ENCODE data around the gene STK10. TPM values are rescaled to one million over a fixed set of nuclear protein-coding genes. Genes with fewer than 3 reads are reported as not detected.

The STK10 gene
- total and polyA plus RNA-seq, 9 of the 15 experiments (the other 6 are each of a cell fraction or from before 2014, with no cell fraction given): 0.30 to 6.7 (median 2.4) TPM

DNA sequence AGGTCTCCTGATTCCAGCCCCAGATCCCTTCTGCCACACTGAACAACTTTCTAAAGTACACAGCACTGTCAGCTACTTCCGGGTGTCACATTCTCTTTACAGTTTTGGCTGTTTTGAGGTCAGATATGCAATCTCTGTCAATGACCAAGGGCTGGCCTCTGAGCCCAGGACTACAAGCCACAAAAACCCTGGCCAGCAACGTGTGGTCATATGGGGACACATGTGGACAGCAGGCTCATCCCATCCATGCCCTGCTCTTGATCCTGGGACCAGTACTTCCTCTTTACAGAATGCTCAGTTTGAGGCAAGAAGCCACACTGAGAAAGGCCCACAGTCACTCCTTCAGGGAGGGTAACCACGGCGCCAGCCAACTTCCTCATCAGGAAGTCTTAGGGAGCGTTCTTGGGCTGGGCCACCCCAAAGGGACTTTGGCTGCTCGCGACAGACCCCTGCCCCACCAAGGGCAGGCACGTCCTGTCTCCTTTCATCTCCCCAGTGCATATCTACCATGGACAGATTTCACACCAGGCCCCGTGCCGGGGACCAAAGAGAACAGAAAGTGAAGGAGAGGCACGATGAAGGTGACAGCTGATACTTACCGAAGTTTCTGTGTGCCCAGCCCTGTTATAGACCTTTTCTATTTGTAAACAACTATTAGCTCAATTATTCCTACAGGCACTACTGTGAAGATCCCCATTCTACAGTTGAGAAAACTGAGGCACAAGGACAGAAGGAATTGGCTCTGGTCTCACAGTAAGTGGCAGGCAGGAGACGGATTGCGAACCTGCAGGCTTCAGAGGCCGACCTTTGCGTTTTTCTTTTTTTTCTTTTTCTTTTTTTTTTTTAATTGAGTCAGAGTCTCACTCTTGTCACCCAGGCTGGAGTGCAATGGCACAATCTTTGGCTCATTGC lies 37.3 kb downstream of the STK10 start (continued):
- TF ChIP-seq, protein P1, sequence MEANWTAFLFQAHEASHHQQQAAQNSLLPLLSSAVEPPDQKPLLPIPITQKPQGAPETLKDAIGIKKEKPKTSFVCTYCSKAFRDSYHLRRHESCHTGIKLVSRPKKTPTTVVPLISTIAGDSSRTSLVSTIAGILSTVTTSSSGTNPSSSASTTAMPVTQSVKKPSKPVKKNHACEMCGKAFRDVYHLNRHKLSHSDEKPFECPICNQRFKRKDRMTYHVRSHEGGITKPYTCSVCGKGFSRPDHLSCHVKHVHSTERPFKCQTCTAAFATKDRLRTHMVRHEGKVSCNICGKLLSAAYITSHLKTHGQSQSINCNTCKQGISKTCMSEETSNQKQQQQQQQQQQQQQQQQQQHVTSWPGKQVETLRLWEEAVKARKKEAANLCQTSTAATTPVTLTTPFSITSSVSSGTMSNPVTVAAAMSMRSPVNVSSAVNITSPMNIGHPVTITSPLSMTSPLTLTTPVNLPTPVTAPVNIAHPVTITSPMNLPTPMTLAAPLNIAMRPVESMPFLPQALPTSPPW (CRISPR knock-in tag; IDR thresholded peaks at IDR 0.05): peak; percentile 37; the same call in 1 of the 2 replicates
- TF ChIP-seq, protein P2, sequence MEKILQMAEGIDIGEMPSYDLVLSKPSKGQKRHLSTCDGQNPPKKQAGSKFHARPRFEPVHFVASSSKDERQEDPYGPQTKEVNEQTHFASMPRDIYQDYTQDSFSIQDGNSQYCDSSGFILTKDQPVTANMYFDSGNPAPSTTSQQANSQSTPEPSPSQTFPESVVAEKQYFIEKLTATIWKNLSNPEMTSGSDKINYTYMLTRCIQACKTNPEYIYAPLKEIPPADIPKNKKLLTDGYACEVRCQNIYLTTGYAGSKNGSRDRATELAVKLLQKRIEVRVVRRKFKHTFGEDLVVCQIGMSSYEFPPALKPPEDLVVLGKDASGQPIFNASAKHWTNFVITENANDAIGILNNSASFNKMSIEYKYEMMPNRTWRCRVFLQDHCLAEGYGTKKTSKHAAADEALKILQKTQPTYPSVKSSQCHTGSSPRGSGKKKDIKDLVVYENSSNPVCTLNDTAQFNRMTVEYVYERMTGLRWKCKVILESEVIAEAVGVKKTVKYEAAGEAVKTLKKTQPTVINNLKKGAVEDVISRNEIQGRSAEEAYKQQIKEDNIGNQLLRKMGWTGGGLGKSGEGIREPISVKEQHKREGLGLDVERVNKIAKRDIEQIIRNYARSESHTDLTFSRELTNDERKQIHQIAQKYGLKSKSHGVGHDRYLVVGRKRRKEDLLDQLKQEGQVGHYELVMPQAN (IDR thresholded peaks at IDR 0.05; ENCODE audit: borderline replicate concordance): no peak
- TF ChIP-seq CEBPG (CRISPR knock-in tag; IDR thresholded peaks at IDR 0.05) (peak; percentile 17; the same call in 1 of the 2 replicates), CEBPG (tag; conservative IDR thresholded peaks at IDR 0.05 in 1 of 2, IDR thresholded peaks at IDR 0.05 in 1 of 2) (no peak), SMAD4 (CRISPR knock-in tag; conservative IDR thresholded peaks at IDR 0.05) (peak; percentile 72), MAFK (IDR thresholded peaks at IDR 0.05; ENCODE audit: low read length) (no peak), NEUROD1 (IDR thresholded peaks at IDR 0.05; ENCODE audit: borderline replicate concordance, low read depth, low read length, partially characterized antibody) (peak; percentile 41), DACH1 (IDR thresholded peaks at IDR 0.05; ENCODE audit: partially characterized antibody) (no peak), PTRF (tag; IDR thresholded peaks at IDR 0.05) (no peak), ADNP (tag; IDR thresholded peaks at IDR 0.05) (no peak), MTA1 (IDR thresholded peaks at IDR 0.05; ENCODE audit: borderline replicate concordance) (0 out of 2 replicates have a peak, but pooled peaks have one; percentile 35), CTBP1 (IDR thresholded peaks at IDR 0.05; ENCODE audit: borderline replicate concordance) (peak; percentile 87), SOX6 (IDR thresholded peaks at IDR 0.05) (peak; percentile 65; the same call in 1 of the 2 replicates), TARDBP (IDR thresholded peaks at IDR 0.05) (no peak), MTA3 (IDR thresholded peaks at IDR 0.05; ENCODE audit: borderline replicate concordance) (peak; percentile 69; the same call in 1 of the 2 replicates), ZNF134 (CRISPR knock-in tag; conservative IDR thresholded peaks at IDR 0.05) (no peak)
- TF ChIP-seq, protein P3, sequence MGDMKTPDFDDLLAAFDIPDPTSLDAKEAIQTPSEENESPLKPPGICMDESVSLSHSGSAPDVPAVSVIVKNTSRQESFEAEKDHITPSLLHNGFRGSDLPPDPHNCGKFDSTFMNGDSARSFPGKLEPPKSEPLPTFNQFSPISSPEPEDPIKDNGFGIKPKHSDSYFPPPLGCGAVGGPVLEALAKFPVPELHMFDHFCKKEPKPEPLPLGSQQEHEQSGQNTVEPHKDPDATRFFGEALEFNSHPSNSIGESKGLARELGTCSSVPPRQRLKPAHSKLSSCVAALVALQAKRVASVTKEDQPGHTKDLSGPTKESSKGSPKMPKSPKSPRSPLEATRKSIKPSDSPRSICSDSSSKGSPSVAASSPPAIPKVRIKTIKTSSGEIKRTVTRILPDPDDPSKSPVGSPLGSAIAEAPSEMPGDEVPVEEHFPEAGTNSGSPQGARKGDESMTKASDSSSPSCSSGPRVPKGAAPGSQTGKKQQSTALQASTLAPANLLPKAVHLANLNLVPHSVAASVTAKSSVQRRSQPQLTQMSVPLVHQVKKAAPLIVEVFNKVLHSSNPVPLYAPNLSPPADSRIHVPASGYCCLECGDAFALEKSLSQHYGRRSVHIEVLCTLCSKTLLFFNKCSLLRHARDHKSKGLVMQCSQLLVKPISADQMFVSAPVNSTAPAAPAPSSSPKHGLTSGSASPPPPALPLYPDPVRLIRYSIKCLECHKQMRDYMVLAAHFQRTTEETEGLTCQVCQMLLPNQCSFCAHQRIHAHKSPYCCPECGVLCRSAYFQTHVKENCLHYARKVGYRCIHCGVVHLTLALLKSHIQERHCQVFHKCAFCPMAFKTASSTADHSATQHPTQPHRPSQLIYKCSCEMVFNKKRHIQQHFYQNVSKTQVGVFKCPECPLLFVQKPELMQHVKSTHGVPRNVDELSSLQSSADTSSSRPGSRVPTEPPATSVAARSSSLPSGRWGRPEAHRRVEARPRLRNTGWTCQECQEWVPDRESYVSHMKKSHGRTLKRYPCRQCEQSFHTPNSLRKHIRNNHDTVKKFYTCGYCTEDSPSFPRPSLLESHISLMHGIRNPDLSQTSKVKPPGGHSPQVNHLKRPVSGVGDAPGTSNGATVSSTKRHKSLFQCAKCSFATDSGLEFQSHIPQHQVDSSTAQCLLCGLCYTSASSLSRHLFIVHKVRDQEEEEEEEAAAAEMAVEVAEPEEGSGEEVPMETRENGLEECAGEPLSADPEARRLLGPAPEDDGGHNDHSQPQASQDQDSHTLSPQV (IDR thresholded peaks at IDR 0.05): peak; percentile 71; the same call in 1 of the 2 replicates
- TF ChIP-seq, protein P4, sequence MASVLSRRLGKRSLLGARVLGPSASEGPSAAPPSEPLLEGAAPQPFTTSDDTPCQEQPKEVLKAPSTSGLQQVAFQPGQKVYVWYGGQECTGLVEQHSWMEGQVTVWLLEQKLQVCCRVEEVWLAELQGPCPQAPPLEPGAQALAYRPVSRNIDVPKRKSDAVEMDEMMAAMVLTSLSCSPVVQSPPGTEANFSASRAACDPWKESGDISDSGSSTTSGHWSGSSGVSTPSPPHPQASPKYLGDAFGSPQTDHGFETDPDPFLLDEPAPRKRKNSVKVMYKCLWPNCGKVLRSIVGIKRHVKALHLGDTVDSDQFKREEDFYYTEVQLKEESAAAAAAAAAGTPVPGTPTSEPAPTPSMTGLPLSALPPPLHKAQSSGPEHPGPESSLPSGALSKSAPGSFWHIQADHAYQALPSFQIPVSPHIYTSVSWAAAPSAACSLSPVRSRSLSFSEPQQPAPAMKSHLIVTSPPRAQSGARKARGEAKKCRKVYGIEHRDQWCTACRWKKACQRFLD (CRISPR knock-in tag; IDR thresholded peaks at IDR 0.05): peak; percentile 36; the same call in 1 of the 2 replicates
